Spleen (tissue), 11 donors: Measurements from ENCODE around the gene PTPRK. TPM values are rescaled to one million over a fixed set of nuclear protein-coding genes. Genes with fewer than 3 reads are reported as not detected.

Experiments used
- DNase-seq: peaks from one replicate; pipeline ENCODE4 v3.0.0-alpha.2; 2020
- H3K27ac ChIP-seq, 8 donors: fragments of 200-600 bp; sonication (generic) in 7 of 8; 1 replicate in 4 of 8; 2 replicates in 4 of 8; pipeline versions ENCODE4 v1.5.0 to v1.8.0; 2016 to 2021; ENCODE audit warnings: inconsistent platforms in 4 of 8, mild to moderate bottlenecking in 4 of 8, moderate library complexity in 1 of 8
- H3K27me3 ChIP-seq, 7 donors: fragments of 200-600 bp; sonication (generic) in 6 of 7; replicated peaks in 1 of 7; 1 replicate in 4 of 7; 2 replicates in 3 of 7; pipeline versions ENCODE4 v1.5.0 to v1.8.0; 2016 to 2021; ENCODE audit warnings: inconsistent platforms in 3 of 7, mild to moderate bottlenecking in 1 of 7
- H3K36me3 ChIP-seq, 6 donors: fragments of 200-600 bp; sonication (generic) in 5 of 6; 1 replicate in 4 of 6; 2 replicates in 2 of 6; pipeline versions ENCODE4 v1.5.0 to v1.8.0; 2016 to 2021; ENCODE audit warnings: inconsistent platforms in 2 of 6
- H3K4me1 ChIP-seq, 6 donors: fragments of 200-600 bp; sonication (generic) in 5 of 6; 1 replicate in 3 of 6; 2 replicates in 3 of 6; pipeline versions ENCODE4 v1.5.0 to v1.8.0; 2016 to 2021; ENCODE audit warnings: inconsistent platforms in 3 of 6
- H3K4me3 ChIP-seq, 8 donors: fragments of 200-600 bp; sonication (generic) in 7 of 8; 1 replicate in 4 of 8; 2 replicates in 4 of 8; pipeline versions ENCODE4 v1.5.0 to v1.8.0; 2016 to 2021; ENCODE audit warnings: inconsistent platforms in 4 of 8, mild to moderate bottlenecking in 4 of 8, moderate library complexity in 2 of 8
- H3K9me3 ChIP-seq, 8 donors: fragments of 200-600 bp; sonication (generic) in 7 of 8; 1 replicate in 4 of 8; 2 replicates in 4 of 8; pipeline versions ENCODE4 v1.5.0 to v1.8.0; 2016 to 2021; ENCODE audit warnings: inconsistent platforms in 4 of 8
- CTCF ChIP-seq, 11 experiments: fragments of 200-600 bp in 7 of 11; fragments of 450-650 bp in 4 of 11; sonication (generic) in 4 of 11; IDR thresholded peaks in 8 of 11; conservative IDR thresholded peaks in 3 of 11; 1 replicate in 7 of 11; 2 replicates in 4 of 11; pipeline versions ENCODE4 v1.4.0 to v1.8.0; 2016 to 2021; ENCODE audit warnings: antibody characterized with exemption in 11 of 11, inconsistent platforms in 4 of 11, mild to moderate bottlenecking in 1 of 11
- POLR2A ChIP-seq, 3 donors: fragments of 450-650 bp; IDR thresholded peaks; one replicate each; pipeline ENCODE4 v1.5.1; 2017; ENCODE audit warnings: antibody characterized with exemption in 3 of 3, mild to moderate bottlenecking in 1 of 3
- POLR2AphosphoS5 ChIP-seq, 3 donors: sonication (generic); formaldehyde crosslinking; IDR thresholded peaks; one replicate each; pipeline ENCODE4 v1.5.1; 2017; ENCODE audit warnings: antibody characterized with exemption in 3 of 3
- WGBS, 5 donors: extraction: QIAGEN DNeasy Blood & Tissue Kit in 3 of 5; methylation state at CpG; one replicate each; pipeline versions ENCODE4 v1.1.5 to v1.1.7; 2013 to 2018; 5-methylcytosine and 5-hydroxymethylcytosine counted together
- intact Hi-C: fragments of 100-400 bp; cut with DNase I; formaldehyde crosslinking; loops from one replicate; pipeline ENCODE4 v1.15.0; 2023; ENCODE audit warnings: low total_unique reads
- polyA plus RNA-seq, 3 donors: library from polyadenylated mRNA; stranded (reverse); fragments of 200-250 nt; gene quantifications; one replicate each; pipeline ENCODE4 v1.2.1, GENCODE V29; 2013
- total RNA-seq, 7 donors: library from RNA; depleted of rRNA in 3 of 7; stranded (reverse); fragments of >200 nt in 3 of 7; fragmentation: NEBNext Ultra II Directional in 4 of 7; extraction: Animal tissue kit (Norgen Biotek cat#: 25700) in 4 of 7; gene quantifications; one replicate each; pipeline versions ENCODE4 v1.1.0 to v1.2.1, GENCODE V29; 2016 to 2021
- donor health status: healthy with polysubstance abuse.
- donor health status: DM: no; HTN: no; CAD: no; lungs with moderate emphysema.
- donor health status: DM: no; HTN: no; CAD: no.
- donor health status: Bipolar disorder and iron deficiency.
- donor health status: healthy.
- donor health status: DM: no; HTN: no; CAD: no.
- donor health status: DM: yes; HTN: yes; CAD: no.

Gene PTPRK
- total and polyA plus RNA-seq, 10 donors, result 3.3 to 67.8 (median 34.0) TPM

GRCh38 chr6:128319946-128320345 is 200.5 kb downstream of the PTPRK start:
- no peaks in the 10 kb centered on the region for H3K36me3 ChIP-seq
- TF ChIP-seq POLR2AphosphoS5 (IDR thresholded peaks at IDR 0.05) (no peak), CTCF (IDR thresholded peaks at IDR 0.05 in 8 of 11, conservative IDR thresholded peaks at IDR 0.05 in 3 of 11) (no peak), POLR2A (IDR thresholded peaks at IDR 0.05) (no peak)
- H3K27ac ChIP-seq, result no peak overlapping the region
- H3K27me3 ChIP-seq, result no peaks in the 10 kb centered on the region
- no peak overlapping the region for H3K4me3 ChIP-seq
- H3K9me3 ChIP-seq, result no peaks in the 10 kb centered on the region
- intact Hi-C loops, result no loop called here
- WGBS, 5 donors, result 87 to 93% (median 91%) methylated on average over 1 of the region's 1 CpG
- no peak for DNase-seq
- H3K4me1 ChIP-seq, result no peaks in the 10 kb centered on the region

GRCh38 chr6:128319157-128319556 is 201.2 kb downstream of the PTPRK start:
- Histone ChIP-seq H3K27me3 (no peaks in the 10 kb centered on the region), H3K27ac (no peak overlapping the region), H3K36me3 (no peaks in the 10 kb centered on the region), H3K4me1 (no peaks in the 10 kb centered on the region), H3K4me3 (no peak overlapping the region), H3K9me3 (no peaks in the 10 kb centered on the region)
- intact Hi-C loops, result no loop called here
- WGBS, 5 donors, result 86 to 98% (median 93%) methylated on average over 3 of the region's 3 CpGs
- no peak for DNase-seq
- TF ChIP-seq POLR2AphosphoS5 (IDR thresholded peaks at IDR 0.05) (no peak), POLR2A (IDR thresholded peaks at IDR 0.05) (no peak), CTCF (IDR thresholded peaks at IDR 0.05 in 8 of 11, conservative IDR thresholded peaks at IDR 0.05 in 3 of 11) (no peak)

GRCh38 chr6:128316258-128316929 is 204.0 kb downstream of the PTPRK start:
- no peak for DNase-seq
- H3K27me3 ChIP-seq, result no peaks in the 10 kb centered on the region
- peaks cover 0 to 9% (median 0%) of the 10 kb centered on the region in 6 donors for H3K4me1 ChIP-seq
- no peak for TF ChIP-seq CTCF (IDR thresholded peaks at IDR 0.05 in 8 of 11, conservative IDR thresholded peaks at IDR 0.05 in 3 of 11)
- TF ChIP-seq POLR2AphosphoS5 (IDR thresholded peaks at IDR 0.05), result no peak
- no peak for TF ChIP-seq POLR2A (IDR thresholded peaks at IDR 0.05)
- H3K27ac ChIP-seq, result no peak overlapping the region
- WGBS, 5 donors, result 95 to 98% (median 96%) methylated on average over 8 of the region's 8 CpGs
- H3K9me3 ChIP-seq, result no peaks in the 10 kb centered on the region
- intact Hi-C loops, result no loop called here
- H3K36me3 ChIP-seq, result no peaks in the 10 kb centered on the region
- H3K4me3 ChIP-seq, result no peak overlapping the region

- intact Hi-C loops, result no loop called here
- DNase-seq, result no peak
- no peak overlapping the region for H3K27ac ChIP-seq
- no peaks in the 10 kb centered on the region for H3K9me3 ChIP-seq
- no peaks in the 10 kb centered on the region for H3K36me3 ChIP-seq
- H3K4me3 ChIP-seq, result no peak overlapping the region
- H3K4me1 ChIP-seq, result peaks cover 0 to 9% (median 0%) of the 10 kb centered on the region in 6 donors
- H3K27me3 ChIP-seq, result no peaks in the 10 kb centered on the region
- TF ChIP-seq POLR2A (IDR thresholded peaks at IDR 0.05) (no peak), CTCF (IDR thresholded peaks at IDR 0.05 in 8 of 11, conservative IDR thresholded peaks at IDR 0.05 in 3 of 11) (no peak), POLR2AphosphoS5 (IDR thresholded peaks at IDR 0.05) (no peak)
Measured at GRCh38 chr6:128314190-128314589, 206.2 kb downstream of the PTPRK start.
